ENCODE data around the gene TBC1D9. TPM values are rescaled to one million over a fixed set of nuclear protein-coding genes. Genes with fewer than 3 reads are reported as not detected.

The TBC1D9 gene
- total RNA-seq, 1 donor from 2014 or later: 54.2 TPM

GRCh38 chr4:140626661-140627376 is 129.4 kb downstream of the TBC1D9 start:
- peaks cover 10% of the 10 kb centered on the region for H3K4me1 Mint-ChIP-seq
- H3K27me3 Mint-ChIP-seq (ENCODE audit: low read depth): no peaks in the 10 kb centered on the region
- no peak overlapping the region for H3K4me3 Mint-ChIP-seq
- no peaks in the 10 kb centered on the region for H3K9me3 Mint-ChIP-seq
- DNase-seq (ENCODE audit: low spot score in 2 of 2, unreplicated experiment in 2 of 2): no peak
- H3K27ac Mint-ChIP-seq: peak overlapping the region; percentile 4
- peaks cover 52% of the 10 kb centered on the region for H3K36me3 Mint-ChIP-seq
- no peak for TF ChIP-seq CTCF (IDR thresholded peaks at IDR 0.05; ENCODE audit: unreplicated experiment)

GRCh38 chr4:140622333-140622958 is 133.7 kb downstream of the TBC1D9 start:
- Mint-ChIP-seq H3K4me1 (peaks cover 8% of the 10 kb centered on the region), H3K9me3 (no peaks in the 10 kb centered on the region), H3K36me3 (peaks cover 37% of the 10 kb centered on the region), H3K4me3 (no peak overlapping the region), H3K27ac (no peak overlapping the region), H3K27me3 (ENCODE audit: low read depth) (no peaks in the 10 kb centered on the region)
- DNase-seq (ENCODE audit: low spot score in 2 of 2, unreplicated experiment in 2 of 2): no peak
- TF ChIP-seq CTCF (IDR thresholded peaks at IDR 0.05; ENCODE audit: unreplicated experiment): no peak

- no peak for DNase-seq (ENCODE audit: low spot score in 2 of 2, unreplicated experiment in 2 of 2)
- Mint-ChIP-seq H3K27ac (no peak overlapping the region), H3K36me3 (peaks cover 35% of the 10 kb centered on the region), H3K4me1 (peaks cover under 1% of the 10 kb centered on the region), H3K9me3 (no peaks in the 10 kb centered on the region), H3K4me3 (no peak overlapping the region), H3K27me3 (ENCODE audit: low read depth) (no peaks in the 10 kb centered on the region)
- TF ChIP-seq CTCF (IDR thresholded peaks at IDR 0.05; ENCODE audit: unreplicated experiment): no peak
Measured at GRCh38 chr4:140621161-140621560, 135.0 kb downstream of the TBC1D9 start.

GRCh38 chr4:140617499-140618248 is 138.5 kb downstream of the TBC1D9 start:
- H3K4me3 Mint-ChIP-seq: no peak overlapping the region
- peak overlapping the region; percentile 4 for H3K27ac Mint-ChIP-seq
- no peaks in the 10 kb centered on the region for H3K4me1 Mint-ChIP-seq
- no peaks in the 10 kb centered on the region for H3K27me3 Mint-ChIP-seq (ENCODE audit: low read depth)
- H3K36me3 Mint-ChIP-seq: peaks cover 13% of the 10 kb centered on the region
- DNase-seq (ENCODE audit: low spot score in 2 of 2, unreplicated experiment in 2 of 2): no peak
- no peaks in the 10 kb centered on the region for H3K9me3 Mint-ChIP-seq
- no peak for TF ChIP-seq CTCF (IDR thresholded peaks at IDR 0.05; ENCODE audit: unreplicated experiment)

GRCh38 chr4:140615451-140615850 is 140.7 kb downstream of the TBC1D9 start:
- no peaks in the 10 kb centered on the region for H3K9me3 Mint-ChIP-seq
- no peak overlapping the region for H3K27ac Mint-ChIP-seq
- no peak overlapping the region for H3K4me3 Mint-ChIP-seq
- H3K4me1 Mint-ChIP-seq: no peaks in the 10 kb centered on the region
- no peak for DNase-seq (ENCODE audit: low spot score in 2 of 2, unreplicated experiment in 2 of 2)
- no peak for TF ChIP-seq CTCF (IDR thresholded peaks at IDR 0.05; ENCODE audit: unreplicated experiment)
- peaks cover 5% of the 10 kb centered on the region for H3K36me3 Mint-ChIP-seq
- no peaks in the 10 kb centered on the region for H3K27me3 Mint-ChIP-seq (ENCODE audit: low read depth)

All from mesothelial cell of epicardium (in vitro differentiated cells).